IPS-18a (cell line): ENCODE measurements around the gene BRINP2.

Experiments used
- H3K27ac ChIP-seq: one replicate; pipeline ENCODE4 v1.5.1; 2013; ENCODE audit warnings: low read length
- H3K27me3 ChIP-seq: one replicate; pipeline ENCODE4 v1.6.1; 2013; ENCODE audit warnings: mild to moderate bottlenecking, low read length; ENCODE audit not compliant: control insufficient read depth, insufficient read depth
- H3K36me3 ChIP-seq: one replicate; pipeline ENCODE4 v1.6.1; 2013; ENCODE audit warnings: low read depth, low read length; ENCODE audit not compliant: control insufficient read depth
- H3K4me1 ChIP-seq: one replicate; pipeline ENCODE4 v1.6.1; 2013; ENCODE audit warnings: low read depth, low read length; ENCODE audit not compliant: control insufficient read depth
- H3K4me3 ChIP-seq: one replicate; pipeline ENCODE4 v1.5.1; 2013; ENCODE audit warnings: low read length
- H3K9ac ChIP-seq: one replicate; pipeline ENCODE4 v1.6.1; 2013; ENCODE audit warnings: mild to moderate bottlenecking, low read length, moderate library complexity
- H3K9me3 ChIP-seq: one replicate; pipeline ENCODE4 v1.6.1; 2013; ENCODE audit warnings: low read depth, low read length; ENCODE audit not compliant: control insufficient read depth

The BRINP2 gene

DNA sequence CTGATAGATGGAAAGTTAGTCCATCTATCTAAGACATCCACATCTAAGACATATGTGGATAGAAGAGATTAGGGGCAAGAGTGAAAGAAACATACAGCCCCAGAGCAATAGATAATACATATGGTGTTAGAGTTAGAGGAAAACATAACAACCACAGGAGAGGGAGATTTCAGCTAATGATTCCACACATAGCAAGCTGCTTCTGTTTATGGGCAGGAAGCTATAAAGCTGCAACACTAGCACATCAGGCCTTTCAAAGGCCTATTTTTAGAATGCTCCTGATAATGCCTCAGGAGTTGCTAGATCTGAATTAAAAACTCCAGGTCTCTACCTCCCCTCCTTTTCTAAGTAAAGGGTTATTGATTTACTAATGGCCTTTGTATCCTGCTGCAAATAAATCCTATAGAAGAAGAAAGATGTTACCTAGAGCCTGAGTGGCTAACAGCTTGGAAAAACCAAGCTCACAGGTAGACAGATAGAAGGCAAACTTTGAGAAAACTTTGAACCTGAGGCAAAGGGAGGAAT, 36.1 kb downstream of the BRINP2 start:
- Histone ChIP-seq H3K4me3 (no peak overlapping the region), H3K27ac (no peak overlapping the region), H3K27me3 (peaks cover 42% of the 10 kb centered on the region), H3K4me1 (no peaks in the 10 kb centered on the region), H3K9ac (no peak overlapping the region), H3K9me3 (no peaks in the 10 kb centered on the region), H3K36me3 (no peaks in the 10 kb centered on the region)

DNA sequence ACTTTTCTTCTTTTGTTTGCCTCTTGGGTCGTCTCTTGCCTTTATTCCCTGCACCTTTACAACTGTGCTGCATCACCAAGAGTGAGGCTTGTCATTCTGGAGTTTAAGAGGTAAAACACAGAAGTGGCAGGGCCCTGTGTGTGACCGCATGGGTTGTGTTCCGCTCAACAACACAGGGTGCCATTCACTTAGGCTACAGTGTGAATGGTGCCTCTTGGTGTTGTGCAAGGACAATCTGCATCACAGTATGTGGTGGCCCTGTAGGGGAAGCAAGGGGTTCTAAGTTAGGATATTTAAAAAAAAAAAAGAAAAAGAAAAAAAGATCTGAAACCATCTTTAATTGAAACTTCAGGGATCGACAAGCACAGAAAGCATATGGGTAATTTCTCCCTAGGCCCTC, 38.2 kb downstream of the BRINP2 start:
- Histone ChIP-seq H3K36me3 (no peaks in the 10 kb centered on the region), H3K27me3 (peaks cover 42% of the 10 kb centered on the region), H3K27ac (no peak overlapping the region), H3K4me3 (no peak overlapping the region), H3K9ac (no peak overlapping the region), H3K4me1 (no peaks in the 10 kb centered on the region), H3K9me3 (no peaks in the 10 kb centered on the region)

DNA sequence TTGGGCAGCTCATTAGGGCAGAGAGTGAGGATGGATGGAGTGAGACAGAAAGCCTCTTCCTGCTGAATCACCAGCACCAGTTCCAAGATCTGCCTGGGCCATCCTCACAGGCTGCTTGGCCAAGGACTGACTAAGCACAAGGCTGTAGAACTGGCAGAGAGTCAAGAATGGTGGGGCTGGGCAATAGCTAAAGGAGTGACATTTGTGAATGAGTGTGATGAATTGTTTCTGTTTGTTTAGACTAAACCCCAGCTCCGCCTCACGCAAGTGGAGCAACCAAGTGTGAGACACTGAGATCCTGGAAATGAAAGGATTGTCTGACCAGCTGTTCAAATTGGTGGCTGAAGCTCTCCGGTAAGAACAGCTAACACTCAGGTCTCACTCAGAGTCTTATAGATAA, 38.6 kb downstream of the BRINP2 start:
- no peaks in the 10 kb centered on the region for H3K9me3 ChIP-seq
- H3K4me1 ChIP-seq: no peaks in the 10 kb centered on the region
- no peak overlapping the region for H3K9ac ChIP-seq
- peaks cover 42% of the 10 kb centered on the region for H3K27me3 ChIP-seq
- H3K4me3 ChIP-seq: no peak overlapping the region
- H3K36me3 ChIP-seq: no peaks in the 10 kb centered on the region
- H3K27ac ChIP-seq: no peak overlapping the region

DNA sequence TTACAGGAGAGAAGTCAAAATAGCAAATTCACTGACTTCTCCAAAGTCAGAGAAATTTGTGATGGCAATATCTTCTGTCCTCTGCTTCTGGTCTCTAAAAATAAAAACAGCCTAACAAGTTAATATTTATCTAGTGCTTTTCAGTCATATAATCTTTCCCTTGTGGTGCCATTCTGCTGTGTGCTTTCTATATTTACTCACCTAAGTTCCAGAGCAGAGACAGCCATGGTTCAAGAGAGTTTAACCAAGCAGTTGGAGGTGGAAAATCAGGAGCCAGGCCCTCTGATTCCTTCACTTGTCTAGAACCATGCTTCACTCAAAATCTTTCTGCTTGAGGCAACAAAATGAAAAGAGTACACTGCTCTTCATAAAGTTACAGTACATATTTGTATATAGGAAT, 39.3 kb downstream of the BRINP2 start:
- H3K4me1 ChIP-seq: no peaks in the 10 kb centered on the region
- no peaks in the 10 kb centered on the region for H3K36me3 ChIP-seq
- peaks cover 42% of the 10 kb centered on the region for H3K27me3 ChIP-seq
- no peak overlapping the region for H3K4me3 ChIP-seq
- H3K9ac ChIP-seq: no peak overlapping the region
- H3K9me3 ChIP-seq: no peaks in the 10 kb centered on the region
- H3K27ac ChIP-seq: no peak overlapping the region

DNA sequence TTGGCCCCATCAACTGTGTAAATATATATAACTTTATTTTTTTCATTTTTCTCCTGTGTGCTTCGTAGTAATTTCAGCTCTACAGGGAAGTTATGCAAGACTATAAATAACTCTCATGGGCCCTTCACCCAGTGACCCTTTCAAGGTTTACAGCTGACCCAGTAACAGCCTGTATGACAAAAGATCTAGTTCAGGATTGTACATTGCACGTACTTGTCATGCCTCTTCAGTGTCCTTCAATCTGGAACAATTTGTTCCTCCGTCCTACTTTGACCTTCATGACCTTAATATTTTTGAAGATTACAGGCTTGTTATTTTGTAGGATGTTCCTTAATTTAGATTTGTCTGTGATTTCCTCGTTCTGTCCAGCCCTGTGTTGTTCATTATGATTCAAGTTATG, 40.5 kb downstream of the BRINP2 start:
- Histone ChIP-seq H3K36me3 (no peaks in the 10 kb centered on the region), H3K9me3 (no peaks in the 10 kb centered on the region), H3K4me3 (no peak overlapping the region), H3K27me3 (peaks cover 41% of the 10 kb centered on the region), H3K27ac (no peak overlapping the region), H3K9ac (no peak overlapping the region), H3K4me1 (no peaks in the 10 kb centered on the region)

DNA sequence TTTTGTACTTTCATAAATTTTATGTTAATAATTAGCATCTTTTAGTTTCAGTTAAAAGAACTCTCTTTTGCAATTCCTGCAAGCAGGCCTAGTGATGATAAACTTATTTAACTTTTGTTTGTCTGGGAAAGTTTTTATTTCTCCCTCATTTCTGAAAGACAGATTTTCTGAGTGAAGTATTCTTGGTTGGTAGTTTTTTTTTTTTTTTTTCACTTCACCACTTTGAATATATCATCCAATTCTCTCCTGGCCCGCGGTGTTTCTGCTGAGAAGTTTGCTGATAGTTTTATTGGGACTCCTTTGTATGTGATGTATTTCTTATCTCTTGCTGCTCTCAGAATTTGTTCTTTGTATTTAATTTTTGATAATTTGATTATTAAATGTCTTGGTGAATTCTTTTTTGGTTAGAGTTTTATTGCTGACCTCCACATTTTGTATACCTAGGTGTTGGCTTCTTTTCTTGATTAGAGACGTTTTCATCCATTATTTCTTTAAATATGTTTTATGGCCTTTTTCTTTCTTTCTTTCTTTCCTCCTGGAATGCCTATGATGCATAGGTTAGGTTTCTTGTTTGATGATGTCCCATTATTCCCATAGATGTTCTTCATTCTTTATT, 45.9 kb downstream of the BRINP2 start:
- Histone ChIP-seq H3K4me3 (no peak overlapping the region), H3K9me3 (no peaks in the 10 kb centered on the region), H3K27ac (no peak overlapping the region), H3K4me1 (no peaks in the 10 kb centered on the region), H3K9ac (no peak overlapping the region), H3K36me3 (no peaks in the 10 kb centered on the region), H3K27me3 (no peaks in the 10 kb centered on the region)

DNA sequence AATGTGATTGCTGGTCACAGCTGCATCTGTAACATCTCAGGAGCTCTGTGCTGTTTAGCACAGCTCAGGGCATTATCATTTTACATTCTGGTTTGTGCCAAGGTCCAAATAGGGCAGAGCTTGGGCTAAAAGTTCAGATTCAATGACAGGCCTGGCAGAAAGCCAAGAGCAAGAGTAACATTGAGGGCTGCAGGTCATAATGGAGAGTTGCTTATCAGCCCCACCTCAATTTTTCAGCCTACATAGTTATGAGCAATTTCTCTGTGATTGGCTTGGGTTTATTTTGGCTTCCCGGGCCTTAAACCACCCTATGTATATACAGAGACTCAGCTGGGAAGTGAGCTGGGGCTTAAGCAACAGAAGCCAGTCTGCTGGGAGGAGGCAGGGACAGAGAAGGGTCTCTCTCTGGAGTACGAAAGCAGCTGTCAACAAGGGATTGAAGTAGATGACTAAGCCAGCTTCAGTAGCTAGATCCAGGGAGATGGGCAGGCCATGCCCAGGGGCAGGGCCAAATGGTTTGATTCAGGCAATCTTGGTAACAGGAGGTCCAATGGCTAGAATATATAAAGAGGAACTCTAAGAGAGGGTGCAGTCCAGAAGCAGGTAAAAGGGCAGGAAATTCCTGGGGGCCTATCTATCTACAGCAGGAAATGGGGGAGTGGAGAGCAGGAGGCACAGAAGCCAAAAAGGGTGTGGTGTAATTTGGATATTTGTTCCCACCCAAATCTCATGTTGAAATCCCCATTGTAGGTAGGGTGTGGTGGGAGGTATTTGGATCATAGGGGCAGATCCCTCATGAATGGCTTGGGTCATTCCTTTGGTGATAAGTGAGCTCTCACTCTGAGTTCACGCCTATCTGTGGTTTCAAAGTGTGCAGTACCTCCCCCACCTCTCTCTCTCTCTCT, 49.0 kb downstream of the BRINP2 start:
- Histone ChIP-seq H3K36me3 (no peaks in the 10 kb centered on the region), H3K27me3 (no peaks in the 10 kb centered on the region), H3K4me3 (no peak overlapping the region), H3K27ac (no peak overlapping the region), H3K9ac (no peak overlapping the region), H3K4me1 (no peaks in the 10 kb centered on the region), H3K9me3 (no peaks in the 10 kb centered on the region)

DNA sequence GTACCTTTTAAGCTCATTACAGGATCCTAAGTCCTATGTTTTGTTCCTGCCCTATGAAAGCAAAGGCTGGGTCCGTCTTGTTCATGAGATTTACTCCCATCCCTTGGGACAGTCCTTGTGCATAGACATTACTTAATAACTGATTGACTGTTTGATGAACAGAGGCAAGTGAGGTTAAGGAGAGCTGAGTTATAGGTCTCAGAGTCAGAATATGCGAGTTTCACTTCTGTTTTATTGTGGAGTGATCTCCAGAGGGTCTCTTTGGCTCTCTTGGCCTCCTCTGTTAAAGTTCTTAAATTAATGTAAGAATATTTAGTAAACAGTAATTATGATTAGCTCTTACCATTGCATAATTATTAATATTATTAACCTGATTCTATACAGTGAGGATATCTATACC, 52.6 kb downstream of the BRINP2 start:
- no peaks in the 10 kb centered on the region for H3K4me1 ChIP-seq
- no peaks in the 10 kb centered on the region for H3K27me3 ChIP-seq
- H3K36me3 ChIP-seq: no peaks in the 10 kb centered on the region
- no peak overlapping the region for H3K9ac ChIP-seq
- H3K9me3 ChIP-seq: no peaks in the 10 kb centered on the region
- no peak overlapping the region for H3K4me3 ChIP-seq
- H3K27ac ChIP-seq: no peak overlapping the region

DNA sequence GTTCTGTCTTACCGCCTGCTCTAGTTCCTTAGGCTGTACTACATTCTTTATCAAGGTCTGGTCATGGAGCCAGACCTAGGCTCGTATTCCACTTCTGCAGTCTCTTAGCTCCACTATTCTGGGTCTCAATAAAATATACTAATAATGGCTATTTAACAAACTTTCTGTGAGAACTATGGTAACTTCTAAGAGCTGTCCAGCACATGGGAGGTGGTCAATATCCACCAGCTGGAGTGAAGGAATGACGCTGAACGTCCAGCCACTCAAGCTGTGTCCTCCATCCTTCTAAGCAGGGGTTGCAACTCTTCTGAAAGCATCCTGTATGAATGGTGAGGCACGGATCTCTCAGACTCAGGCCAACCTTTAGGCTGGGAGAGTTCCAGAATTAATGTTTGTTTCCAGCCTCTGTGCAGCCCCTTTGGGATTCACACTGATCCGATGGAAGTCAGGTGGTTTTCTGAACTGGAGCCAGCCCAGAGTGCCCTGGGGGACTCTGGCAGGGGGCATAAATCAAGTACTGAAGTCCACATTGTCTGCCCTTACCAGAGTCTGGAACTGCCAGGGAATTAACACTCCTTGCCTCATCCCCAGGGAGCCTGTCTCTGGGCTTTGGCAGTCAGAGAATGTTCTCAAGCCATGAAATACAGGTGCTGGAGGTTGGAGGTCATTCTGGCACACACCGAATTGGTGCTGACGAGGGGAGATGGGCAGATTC, 57.4 kb downstream of the BRINP2 start:
- no peak overlapping the region for H3K4me3 ChIP-seq
- H3K9me3 ChIP-seq: no peaks in the 10 kb centered on the region
- peaks cover 3% of the 10 kb centered on the region for H3K4me1 ChIP-seq
- no peak overlapping the region for H3K9ac ChIP-seq
- no peaks in the 10 kb centered on the region for H3K36me3 ChIP-seq
- no peaks in the 10 kb centered on the region for H3K27me3 ChIP-seq
- H3K27ac ChIP-seq: no peak overlapping the region

DNA sequence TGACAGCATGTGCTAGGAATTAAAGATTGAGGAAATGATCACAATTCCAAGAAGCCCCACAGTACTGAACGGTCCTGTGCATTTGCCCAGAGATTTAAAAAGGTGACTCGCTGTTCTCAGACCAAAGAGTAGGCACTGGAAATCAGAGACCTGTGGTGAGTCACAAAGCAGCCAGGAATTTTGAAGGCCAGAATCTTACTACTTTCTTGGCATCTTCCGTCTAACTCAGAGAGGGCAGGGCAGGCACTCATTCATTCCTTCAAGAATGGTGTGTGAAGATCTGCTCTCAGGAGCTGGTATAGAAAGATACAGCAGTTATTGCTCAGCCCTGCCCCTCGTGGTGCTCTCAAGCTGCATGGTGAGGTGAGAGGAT, 57.9 kb downstream of the BRINP2 start:
- no peak overlapping the region for H3K9ac ChIP-seq
- no peaks in the 10 kb centered on the region for H3K9me3 ChIP-seq
- no peak overlapping the region for H3K27ac ChIP-seq
- H3K36me3 ChIP-seq: no peaks in the 10 kb centered on the region
- peaks cover 3% of the 10 kb centered on the region for H3K4me1 ChIP-seq
- no peaks in the 10 kb centered on the region for H3K27me3 ChIP-seq
- no peak overlapping the region for H3K4me3 ChIP-seq

DNA sequence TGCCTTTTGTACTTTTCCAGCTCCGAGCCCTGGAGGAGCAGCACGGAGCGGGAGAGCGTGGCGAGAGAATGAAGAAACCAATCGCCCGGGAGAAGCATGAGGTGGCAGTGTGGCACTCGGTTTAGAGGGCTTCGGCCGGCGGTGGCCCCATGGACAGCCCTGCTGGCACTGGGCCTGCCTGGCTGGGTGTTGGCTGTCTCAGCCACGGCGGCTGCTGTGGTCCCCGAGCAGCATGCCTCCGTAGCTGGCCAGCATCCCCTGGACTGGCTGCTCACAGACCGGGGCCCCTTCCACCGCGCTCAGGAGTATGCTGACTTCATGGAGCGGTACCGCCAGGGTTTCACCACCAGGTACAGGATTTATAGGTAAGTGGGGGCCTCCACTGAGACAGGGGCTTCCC, 59.0 kb downstream of the BRINP2 start:
- H3K9me3 ChIP-seq: no peaks in the 10 kb centered on the region
- no peaks in the 10 kb centered on the region for H3K36me3 ChIP-seq
- H3K4me1 ChIP-seq: peaks cover 3% of the 10 kb centered on the region
- no peak overlapping the region for H3K9ac ChIP-seq
- no peaks in the 10 kb centered on the region for H3K27me3 ChIP-seq
- no peak overlapping the region for H3K4me3 ChIP-seq
- no peak overlapping the region for H3K27ac ChIP-seq
